CD14-positive monocyte (primary cell): ENCODE measurements around the gene CASP9. TPM values are rescaled to one million over a fixed set of nuclear protein-coding genes. Genes with fewer than 3 reads are reported as not detected.

Experiments used
- DNase-seq, 3 donors: peaks; one replicate each; pipeline ENCODE4 v3.0.0-alpha.2; 2011 to 2022
- H2AFZ ChIP-seq: 2 replicates; pipeline ENCODE4 v1.6.0; 2012; ENCODE audit warnings: mild to moderate bottlenecking, low read depth, low read length, inconsistent platforms; ENCODE audit not compliant: insufficient read depth, poor library complexity, severe bottlenecking
- H3K27ac ChIP-seq, 2 donors: 1 replicate in 1 of 2; 2 replicates in 1 of 2; pipeline ENCODE4 v1.5.1; 2012 to 2013; ENCODE audit warnings: low read length in 2 of 2, control low read depth in 1 of 2, inconsistent platforms in 1 of 2, low read depth in 1 of 2, mild to moderate bottlenecking in 1 of 2
- H3K27me3 ChIP-seq, 2 donors: one replicate each; pipeline versions ENCODE4 v1.6.0 to v1.6.1; 2011 to 2013; ENCODE audit warnings: low read length in 2 of 2; ENCODE audit not compliant: control insufficient read depth in 2 of 2, insufficient read depth in 2 of 2
- H3K36me3 ChIP-seq, 2 donors: replicated peaks in 1 of 2; 1 replicate in 1 of 2; 2 replicates in 1 of 2; pipeline versions ENCODE4 v1.5.1 to v1.6.1; 2012 to 2013; ENCODE audit warnings: low read length in 2 of 2, control low read depth in 1 of 2, inconsistent platforms in 1 of 2, mild to moderate bottlenecking in 1 of 2; ENCODE audit not compliant: insufficient read depth in 2 of 2, control insufficient read depth in 1 of 2
- H3K4me1 ChIP-seq, 2 donors: 1 replicate in 1 of 2; 2 replicates in 1 of 2; pipeline versions ENCODE4 v1.5.1 to v1.6.1; 2012 to 2013; ENCODE audit warnings: low read length in 2 of 2, control low read depth in 1 of 2, inconsistent platforms in 1 of 2, mild to moderate bottlenecking in 1 of 2, moderate library complexity in 1 of 2; ENCODE audit not compliant: insufficient read depth in 2 of 2, control insufficient read depth in 1 of 2
- H3K4me2 ChIP-seq: replicated peaks from 2 replicates; pipeline ENCODE3; 2012; ENCODE audit warnings: low read length, moderate library complexity, mild to moderate bottlenecking; ENCODE audit not compliant: poor library complexity, severe bottlenecking; ENCODE audit errors: extremely low read depth
- H3K4me3 ChIP-seq, 3 experiments: fragments of 200-600 bp in 1 of 3; sonication (generic) in 1 of 3; replicated peaks in 1 of 3; 1 replicate in 2 of 3; 2 replicates in 1 of 3; pipeline ENCODE4 v1.5.1; 2011 to 2013; ENCODE audit warnings: low read length in 3 of 3, mild to moderate bottlenecking in 3 of 3, control low read depth in 2 of 3, low read depth in 2 of 3, inconsistent platforms in 1 of 3, moderate library complexity in 1 of 3
- H3K79me2 ChIP-seq: 2 replicates; pipeline ENCODE4 v1.6.0; 2012; ENCODE audit warnings: mild to moderate bottlenecking, control low read depth, inconsistent platforms, low read length, moderate library complexity; ENCODE audit not compliant: insufficient read depth
- H3K9ac ChIP-seq: 2 replicates; pipeline ENCODE4 v1.6.0; 2017; ENCODE audit warnings: low read length, mild to moderate bottlenecking; ENCODE audit not compliant: insufficient read depth, poor library complexity, severe bottlenecking
- H3K9me3 ChIP-seq, 2 donors: replicated peaks in 1 of 2; 1 replicate in 1 of 2; 2 replicates in 1 of 2; pipeline versions ENCODE4 v1.5.1 to v1.6.1; 2012 to 2013; ENCODE audit warnings: low read length in 2 of 2, control low read depth in 1 of 2; ENCODE audit not compliant: control insufficient read depth in 1 of 2, insufficient read depth in 1 of 2
- H4K20me1 ChIP-seq: 2 replicates; pipeline ENCODE4 v1.6.0; 2012; ENCODE audit warnings: mild to moderate bottlenecking, low read length, control low read depth, moderate library complexity; ENCODE audit not compliant: insufficient read depth
- H3K27ac Mint-ChIP-seq, 7 donors: one replicate each; pipeline ENCODE4 v1.8.0; 2020; ENCODE audit warnings: mild to moderate bottlenecking in 7 of 7, mixed read lengths in 7 of 7, moderate library complexity in 6 of 7, inconsistent platforms in 2 of 7
- H3K27me3 Mint-ChIP-seq, 3 donors: one replicate each; pipeline ENCODE4 v1.8.0; 2021 to 2022; ENCODE audit warnings: low read depth in 3 of 3, mild to moderate bottlenecking in 3 of 3, mixed read lengths in 3 of 3, moderate library complexity in 3 of 3, inconsistent platforms in 1 of 3
- H3K36me3 Mint-ChIP-seq, 2 donors: one replicate each; pipeline ENCODE4 v1.8.0; 2020; ENCODE audit warnings: mixed read lengths in 2 of 2, inconsistent platforms in 1 of 2, mild to moderate bottlenecking in 1 of 2
- H3K4me1 Mint-ChIP-seq: one replicate; pipeline ENCODE4 v1.8.0; 2020; ENCODE audit warnings: mild to moderate bottlenecking, mixed read lengths
- H3K4me3 Mint-ChIP-seq, 2 donors: one replicate each; pipeline ENCODE4 v1.8.0; 2020; ENCODE audit warnings: mild to moderate bottlenecking in 2 of 2, mixed read lengths in 2 of 2, moderate library complexity in 1 of 2
- H3K9me3 Mint-ChIP-seq, 7 donors: one replicate each; pipeline ENCODE4 v1.8.0; 2020 to 2022; ENCODE audit warnings: mixed read lengths in 7 of 7, mild to moderate bottlenecking in 6 of 7, moderate library complexity in 6 of 7, inconsistent platforms in 2 of 7
- WGBS: methylation state at CpG from one replicate; pipeline ENCODE4 v1.1.5; 2013; ENCODE audit warnings: missing lambda C conversion rate; ENCODE audit not compliant: insufficient coverage; 5-methylcytosine and 5-hydroxymethylcytosine counted together
- intact Hi-C, 2 donors: fragments of 100-400 bp; cut with micrococcal nuclease; formaldehyde crosslinking; loops; one replicate each; pipeline versions ENCODE4 v1.15.0 to v1.15.1; 2023
- polyA plus RNA-seq, 3 donors: library from polyadenylated mRNA; depleted of rRNA in 1 of 3; unstranded in 2 of 3; stranded (reverse) in 1 of 3; fragments of 300-500 nt in 2 of 3; fragments of >200 nt in 1 of 3; fragmentation: Illumina TruSeq in 2 of 3; gene quantifications; 1 replicate in 2 of 3; 2 replicates in 1 of 3; pipeline ENCODE4 v1.2.3, GENCODE V29; 2012 to 2021
- TF ChIP-seq, protein P1 (sequence below): fragments of 200-600 bp; IDR thresholded peaks from one replicate; pipeline ENCODE4 v1.8.0; 2022; ENCODE audit warnings: antibody characterized with exemption, mild to moderate bottlenecking

CASP9 gene
- polyA plus RNA-seq, 3 donors = 15.1 to 21.5 (median 21.0) TPM

DNA sequence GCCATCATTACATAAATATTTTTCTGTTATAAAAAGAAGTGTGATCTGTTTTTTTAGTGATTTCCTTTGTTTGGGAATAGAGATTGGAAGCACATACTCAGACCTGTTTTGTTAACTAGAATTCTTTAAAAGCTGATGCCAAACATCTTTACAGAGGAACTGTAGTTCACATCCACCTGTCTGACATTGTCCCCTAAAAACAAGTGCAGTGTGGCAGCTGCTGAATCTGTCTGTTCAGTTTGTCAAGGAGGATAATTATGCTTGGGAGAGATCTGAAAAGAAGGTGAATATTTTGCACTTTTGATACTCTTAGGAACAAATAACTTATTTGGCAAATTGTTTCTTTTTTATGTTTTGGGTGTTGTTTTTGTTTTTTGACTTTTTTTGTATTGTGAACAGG, 47.3 kb upstream of the CASP9 start:
- intact Hi-C loops = no loop called here
- no peak for DNase-seq
- no peaks in the 10 kb centered on the region for H3K9me3 Mint-ChIP-seq
- Histone ChIP-seq H3K27ac (no peak overlapping the region), H3K79me2 (no peaks in the 10 kb centered on the region), H2AFZ (no peak overlapping the region), H3K27me3 (no peaks in the 10 kb centered on the region), H3K4me3 (no peak overlapping the region), H4K20me1 (no peaks in the 10 kb centered on the region), H3K4me2 (no peak overlapping the region), H3K36me3 (peaks cover 37 to 61% of the 10 kb centered on the region in 2 donors), H3K9ac (no peak overlapping the region), H3K9me3 (no peaks in the 10 kb centered on the region), H3K4me1 (no peaks in the 10 kb centered on the region)
- no peak overlapping the region for H3K4me3 Mint-ChIP-seq
- peak overlapping the region in 1 of 7 donors; percentile 2 for H3K27ac Mint-ChIP-seq
- H3K4me1 Mint-ChIP-seq = no peaks in the 10 kb centered on the region
- peaks cover 54 to 56% of the 10 kb centered on the region in 2 donors for H3K36me3 Mint-ChIP-seq
- TF ChIP-seq, protein P1, sequence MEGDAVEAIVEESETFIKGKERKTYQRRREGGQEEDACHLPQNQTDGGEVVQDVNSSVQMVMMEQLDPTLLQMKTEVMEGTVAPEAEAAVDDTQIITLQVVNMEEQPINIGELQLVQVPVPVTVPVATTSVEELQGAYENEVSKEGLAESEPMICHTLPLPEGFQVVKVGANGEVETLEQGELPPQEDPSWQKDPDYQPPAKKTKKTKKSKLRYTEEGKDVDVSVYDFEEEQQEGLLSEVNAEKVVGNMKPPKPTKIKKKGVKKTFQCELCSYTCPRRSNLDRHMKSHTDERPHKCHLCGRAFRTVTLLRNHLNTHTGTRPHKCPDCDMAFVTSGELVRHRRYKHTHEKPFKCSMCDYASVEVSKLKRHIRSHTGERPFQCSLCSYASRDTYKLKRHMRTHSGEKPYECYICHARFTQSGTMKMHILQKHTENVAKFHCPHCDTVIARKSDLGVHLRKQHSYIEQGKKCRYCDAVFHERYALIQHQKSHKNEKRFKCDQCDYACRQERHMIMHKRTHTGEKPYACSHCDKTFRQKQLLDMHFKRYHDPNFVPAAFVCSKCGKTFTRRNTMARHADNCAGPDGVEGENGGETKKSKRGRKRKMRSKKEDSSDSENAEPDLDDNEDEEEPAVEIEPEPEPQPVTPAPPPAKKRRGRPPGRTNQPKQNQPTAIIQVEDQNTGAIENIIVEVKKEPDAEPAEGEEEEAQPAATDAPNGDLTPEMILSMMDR = no peak
- H3K27me3 Mint-ChIP-seq = no peaks in the 10 kb centered on the region

DNA sequence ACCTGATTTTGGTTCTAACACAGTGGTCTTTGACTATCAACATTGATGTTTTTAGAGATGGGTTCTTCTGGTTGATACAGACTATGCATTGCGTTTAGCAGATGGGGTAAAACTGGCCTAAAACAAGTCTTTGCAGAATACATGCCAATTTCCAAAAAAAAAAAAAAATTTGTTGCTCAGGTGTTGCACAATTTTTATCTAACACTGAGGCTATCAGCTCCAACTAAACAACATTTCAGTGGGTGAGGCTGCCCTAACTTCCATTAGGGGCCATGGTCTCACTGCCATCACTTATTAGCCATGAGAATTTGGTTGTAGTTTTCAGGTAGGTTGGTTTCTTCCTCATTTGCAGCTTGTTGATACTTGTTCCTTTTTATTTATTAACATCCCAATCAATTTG, 46.8 kb upstream of the CASP9 start:
- Histone ChIP-seq H3K27ac (no peak overlapping the region), H4K20me1 (no peaks in the 10 kb centered on the region), H3K36me3 (peaks cover 41 to 65% of the 10 kb centered on the region in 2 donors), H3K4me3 (no peak overlapping the region), H3K4me1 (no peaks in the 10 kb centered on the region), H3K79me2 (no peaks in the 10 kb centered on the region), H3K9ac (no peak overlapping the region), H3K4me2 (no peak overlapping the region), H3K27me3 (no peaks in the 10 kb centered on the region), H3K9me3 (no peaks in the 10 kb centered on the region), H2AFZ (no peak overlapping the region)
- H3K4me3 Mint-ChIP-seq = no peak overlapping the region
- intact Hi-C loops = no loop called here
- H3K36me3 Mint-ChIP-seq = peaks cover 58 to 60% of the 10 kb centered on the region in 2 donors
- TF ChIP-seq, protein P1 = no peak
- DNase-seq = no peak
- WGBS = no CpG with 5 or more reads among the region's 1 CpG
- H3K9me3 Mint-ChIP-seq = no peaks in the 10 kb centered on the region
- no peak overlapping the region for H3K27ac Mint-ChIP-seq
- no peaks in the 10 kb centered on the region for H3K4me1 Mint-ChIP-seq
- H3K27me3 Mint-ChIP-seq = no peaks in the 10 kb centered on the region
